Keratinocyte (primary cell): ENCODE measurements around the gene MAG. TPM values are rescaled to one million over a fixed set of nuclear protein-coding genes. Genes with fewer than 3 reads are reported as not detected.

Experiments
- DNase-seq: peaks from one replicate; pipeline ENCODE4 v3.0.0-alpha.2; 2011; ENCODE audit warnings: low read depth, missing footprints, low spot score
- FAIRE-seq: peaks from 2 replicates; lab custom pipeline; 2011; peaks lifted over from hg19 to GRCh38; lab: Jason Lieb, UNC
- H2AFZ ChIP-seq: 2 replicates; pipeline ENCODE4 v1.6.0; 2012; ENCODE audit warnings: low read length, control low read depth, inconsistent platforms; ENCODE audit not compliant: control insufficient read depth
- H3K27ac ChIP-seq: 2 replicates; pipeline ENCODE4 v1.5.1; 2011; ENCODE audit warnings: low read length; ENCODE audit not compliant: control insufficient read depth, insufficient read depth
- H3K27me3 ChIP-seq: 3 replicates; pipeline ENCODE4 v1.6.0; 2011; ENCODE audit warnings: low read length; ENCODE audit not compliant: control insufficient read depth, insufficient read depth; ENCODE audit errors: extremely low read depth
- H3K36me3 ChIP-seq, 2 experiments: 2 replicates in 1 of 2; 3 replicates in 1 of 2; pipeline ENCODE4 v1.5.1; 2011; ENCODE audit warnings: low read length in 2 of 2, mild to moderate bottlenecking in 1 of 2; ENCODE audit not compliant: control insufficient read depth in 2 of 2, insufficient read depth in 2 of 2; ENCODE audit errors: extremely low read depth in 1 of 2
- H3K4me1 ChIP-seq: 3 replicates; pipeline ENCODE4 v1.5.1; 2011; ENCODE audit warnings: low read length; ENCODE audit not compliant: control insufficient read depth, insufficient read depth; ENCODE audit errors: extremely low read depth
- H3K4me2 ChIP-seq: 3 replicates; pipeline ENCODE4 v1.6.0; 2011; ENCODE audit warnings: low read depth, low read length; ENCODE audit not compliant: control insufficient read depth, insufficient read depth; ENCODE audit errors: extremely low read depth
- H3K4me3 ChIP-seq, 3 experiments: fragments of 200-600 bp in 1 of 3; sonication (generic) in 1 of 3; 2 replicates in 2 of 3; 3 replicates in 1 of 3; pipeline ENCODE4 v1.5.1; 2011 to 2016; ENCODE audit warnings: low read length in 3 of 3, mild to moderate bottlenecking in 3 of 3, control low read depth in 2 of 3, inconsistent platforms in 1 of 3, low read depth in 1 of 3, mixed read lengths in 1 of 3, mixed run types in 1 of 3, moderate library complexity in 1 of 3; ENCODE audit not compliant: control insufficient read depth in 2 of 3, insufficient read depth in 2 of 3; ENCODE audit errors: extremely low read depth in 1 of 3
- H3K79me2 ChIP-seq: 2 replicates; pipeline ENCODE4 v1.6.0; 2012; ENCODE audit warnings: low read length; ENCODE audit not compliant: control insufficient read depth, insufficient read depth
- H3K9ac ChIP-seq: 3 replicates; pipeline ENCODE4 v1.6.0; 2011; ENCODE audit warnings: low read length; ENCODE audit not compliant: control insufficient read depth, insufficient read depth; ENCODE audit errors: extremely low read depth
- H3K9me1 ChIP-seq: 3 replicates; pipeline ENCODE4 v1.6.0; 2011; ENCODE audit warnings: low read length; ENCODE audit not compliant: control insufficient read depth, insufficient read depth; ENCODE audit errors: extremely low read depth
- H3K9me3 ChIP-seq: 2 replicates; pipeline ENCODE4 v1.5.1; 2012; ENCODE audit warnings: low read depth, low read length; ENCODE audit not compliant: control insufficient read depth
- H4K20me1 ChIP-seq: 3 replicates; pipeline ENCODE4 v1.6.0; 2011; ENCODE audit warnings: low read length; ENCODE audit not compliant: control insufficient read depth, insufficient read depth; ENCODE audit errors: extremely low read depth
- CTCF ChIP-seq, 3 experiments: IDR thresholded peaks in 1 of 3; conservative IDR thresholded peaks in 1 of 3; optimal IDR thresholded peaks in 1 of 3; 2 replicates in 2 of 3; 3 replicates in 1 of 3; pipeline versions ENCODE3 to v1.5.1; 2011; ENCODE audit warnings: low read length in 3 of 3, mild to moderate bottlenecking in 3 of 3, moderate library complexity in 2 of 3, control low read depth in 1 of 3, inconsistent platforms in 1 of 3; ENCODE audit not compliant: insufficient read depth in 2 of 3; ENCODE audit errors: extremely low read depth in 1 of 3
- EZH2 ChIP-seq: IDR thresholded peaks from one replicate; pipeline ENCODE4 v1.6.1; 2012; ENCODE audit warnings: inconsistent platforms, mild to moderate bottlenecking, low read length, moderate library complexity
- dilution Hi-C: fragments of 300-500 bp; cut with MboI; formaldehyde crosslinking; loops from one replicate; pipeline ENCODE4 v1.7.0; 2020; ENCODE audit warnings: low sequenced_read_pairs; ENCODE audit not compliant: extremely low pct_ligation_motif_present
- polyA plus RNA-seq, 5 experiments: library from polyadenylated mRNA; depleted of rRNA in 3 of 5; stranded (reverse) in 3 of 5; stranded (forward) in 1 of 5; unstranded in 1 of 5; fragments of >200 nt; gene quantifications; 1 replicate in 1 of 5; 2 replicates in 3 of 5; 3 replicates in 1 of 5; pipeline versions ENCODE4 v1.2.1 to v1.2.3, GENCODE V29; 2011 to 2012; ENCODE audit warnings: missing spikeins in 2 of 5, low read depth in 1 of 5, low replicate concordance in 1 of 5

MAG gene
- polyA plus RNA-seq, 1 donor (not counting 4 experiments of a cell fraction or from before 2014, with no cell fraction given): not detected

GRCh38 chr19:35295792-35296462, 4.0 kb downstream of the MAG start:
- FAIRE-seq: no peak

GRCh38 chr19:35296644-35297514, 4.9 kb downstream of the MAG start:
- dilution Hi-C loops: no loop called here
- Histone ChIP-seq H3K4me1 (no peaks in the 10 kb centered on the region), H3K79me2 (no peaks in the 10 kb centered on the region), H3K27me3 (peaks cover 36% of the 10 kb centered on the region), H4K20me1 (no peaks in the 10 kb centered on the region), H3K9me1 (no peaks in the 10 kb centered on the region), H2AFZ (no peak overlapping the region), H3K4me3 (no peak overlapping the region), H3K27ac (no peak overlapping the region), H3K4me2 (no peak overlapping the region), H3K9ac (no peak overlapping the region), H3K9me3 (no peaks in the 10 kb centered on the region), H3K36me3 (no peaks in the 10 kb centered on the region)
- FAIRE-seq (no peak), DNase-seq (no peak)
- TF ChIP-seq EZH2 (no peak), CTCF (optimal IDR thresholded peaks at IDR 0.05 in 1 of 3, IDR thresholded peaks at IDR 0.05 in 1 of 3, conservative IDR thresholded peaks at IDR 0.05 in 1 of 3; ENCODE audit: extremely low read depth in 1 of 3, insufficient read depth in 2 of 3, low read length in 3 of 3) (no peak)

More at GRCh38 chr19:35295792-35296462, 4.0 kb downstream of the MAG start:
- Histone ChIP-seq H3K9ac (no peak overlapping the region), H2AFZ (no peak overlapping the region), H3K9me1 (no peaks in the 10 kb centered on the region), H3K36me3 (no peaks in the 10 kb centered on the region), H3K4me2 (no peak overlapping the region), H4K20me1 (no peaks in the 10 kb centered on the region), H3K4me1 (no peaks in the 10 kb centered on the region), H3K27ac (no peak overlapping the region), H3K4me3 (no peak overlapping the region), H3K79me2 (no peaks in the 10 kb centered on the region), H3K27me3 (peaks cover 46% of the 10 kb centered on the region), H3K9me3 (no peaks in the 10 kb centered on the region)
- DNase-seq: no peak
- TF ChIP-seq CTCF (optimal IDR thresholded peaks at IDR 0.05 in 1 of 3, IDR thresholded peaks at IDR 0.05 in 1 of 3, conservative IDR thresholded peaks at IDR 0.05 in 1 of 3; ENCODE audit: extremely low read depth in 1 of 3, insufficient read depth in 2 of 3, low read length in 3 of 3) (no peak), EZH2 (no peak)
- dilution Hi-C loops: no loop called here
